Body of pancreas (tissue), 4 donors: ENCODE measurements around the gene STK36.

Experiments
- POLR2A ChIP-seq, 3 donors: fragments of 450-650 bp; IDR thresholded peaks; one replicate each; pipeline ENCODE4 v1.6.1; 2016; ENCODE audit warnings: antibody characterized with exemption in 3 of 3, mild to moderate bottlenecking in 2 of 3
- TF ChIP-seq, protein P1 (sequence below), 7 experiments: fragments of 450-650 bp in 4 of 7; fragments of 200-600 bp in 3 of 7; sonication (generic) in 3 of 7; IDR thresholded peaks; one replicate each; pipeline ENCODE4 v1.5.1; 2016 to 2019; ENCODE audit warnings: antibody characterized with exemption in 7 of 7

DNA sequence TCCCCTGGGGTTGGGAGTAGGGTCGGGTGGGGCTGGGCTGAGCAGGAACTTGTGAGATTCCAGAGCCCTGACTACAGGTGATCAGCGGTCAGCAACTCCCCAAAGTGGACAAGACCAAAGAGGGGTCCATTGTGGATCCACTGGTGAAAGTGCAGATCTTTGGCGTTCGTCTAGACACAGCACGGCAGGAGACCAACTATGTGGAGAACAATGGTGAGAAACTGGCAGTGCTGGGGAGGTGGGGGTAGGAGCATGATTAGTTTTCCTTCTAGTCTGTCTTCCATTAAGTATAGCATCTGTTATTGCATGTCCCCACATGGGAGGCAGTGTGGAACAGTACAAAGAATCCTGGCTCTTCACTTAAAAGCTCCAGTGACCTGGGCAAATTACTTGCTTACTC, 36.2 kb upstream of the STK36 start:
- TF ChIP-seq, protein P1, sequence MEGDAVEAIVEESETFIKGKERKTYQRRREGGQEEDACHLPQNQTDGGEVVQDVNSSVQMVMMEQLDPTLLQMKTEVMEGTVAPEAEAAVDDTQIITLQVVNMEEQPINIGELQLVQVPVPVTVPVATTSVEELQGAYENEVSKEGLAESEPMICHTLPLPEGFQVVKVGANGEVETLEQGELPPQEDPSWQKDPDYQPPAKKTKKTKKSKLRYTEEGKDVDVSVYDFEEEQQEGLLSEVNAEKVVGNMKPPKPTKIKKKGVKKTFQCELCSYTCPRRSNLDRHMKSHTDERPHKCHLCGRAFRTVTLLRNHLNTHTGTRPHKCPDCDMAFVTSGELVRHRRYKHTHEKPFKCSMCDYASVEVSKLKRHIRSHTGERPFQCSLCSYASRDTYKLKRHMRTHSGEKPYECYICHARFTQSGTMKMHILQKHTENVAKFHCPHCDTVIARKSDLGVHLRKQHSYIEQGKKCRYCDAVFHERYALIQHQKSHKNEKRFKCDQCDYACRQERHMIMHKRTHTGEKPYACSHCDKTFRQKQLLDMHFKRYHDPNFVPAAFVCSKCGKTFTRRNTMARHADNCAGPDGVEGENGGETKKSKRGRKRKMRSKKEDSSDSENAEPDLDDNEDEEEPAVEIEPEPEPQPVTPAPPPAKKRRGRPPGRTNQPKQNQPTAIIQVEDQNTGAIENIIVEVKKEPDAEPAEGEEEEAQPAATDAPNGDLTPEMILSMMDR (IDR thresholded peaks at IDR 0.05): no peak
- no peak for TF ChIP-seq POLR2A (IDR thresholded peaks at IDR 0.05)
